ENCODE data around the gene COPZ1. TPM values are rescaled to one million over a fixed set of nuclear protein-coding genes. Genes with fewer than 3 reads are reported as not detected.
A peak's percentile ranks its signal among the peaks of the same experiment; 100 is the strongest.

The COPZ1 gene
- polyA plus RNA-seq, 3 donors, result 78.9 to 190 (median 176) TPM

DNA sequence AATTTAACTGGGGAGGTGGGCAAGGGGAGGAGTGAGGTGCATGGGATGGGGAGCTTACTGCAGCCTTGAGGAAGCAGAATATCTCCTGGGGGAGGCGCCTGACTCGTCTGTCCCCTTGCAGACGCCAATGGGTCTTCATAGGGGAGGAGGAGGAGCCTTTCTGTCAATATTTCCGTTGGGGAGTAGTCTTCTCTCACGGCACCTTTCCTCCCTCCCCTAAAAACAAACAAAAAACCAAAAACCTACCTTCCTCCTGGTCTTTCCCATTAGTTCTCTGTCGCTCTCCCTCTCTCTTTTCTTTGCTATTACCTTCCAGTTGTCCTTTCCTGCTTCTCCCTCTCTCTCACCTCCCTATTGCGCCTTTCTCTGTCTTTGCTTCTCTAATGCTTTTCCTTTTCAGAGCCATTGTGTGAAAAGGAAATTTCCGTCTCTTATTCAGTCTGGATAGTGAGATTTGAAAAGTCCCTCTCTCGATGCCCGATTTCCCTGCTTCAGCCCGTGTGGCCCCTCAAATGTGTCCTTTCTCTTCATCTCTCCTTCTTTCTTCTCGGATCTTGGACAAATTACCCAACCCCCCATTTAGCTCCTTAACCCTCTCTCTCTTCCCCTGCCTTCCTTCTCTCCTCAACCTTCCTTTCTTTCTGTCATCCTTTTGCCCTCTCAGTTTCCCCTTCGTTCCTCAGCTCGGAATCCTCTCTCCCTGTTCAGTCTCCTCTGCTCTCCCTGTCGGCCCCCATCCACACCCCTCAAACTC lies 33.4 kb downstream of the COPZ1 start:
- peaks cover 27% of the 10 kb centered on the region for H3K4me1 Mint-ChIP-seq
- intact Hi-C loops (cut with micrococcal nuclease), result no loop called here
- no peak overlapping the region for H3K4me3 Mint-ChIP-seq
- Histone ChIP-seq H3K4me3 (replicated peaks in 1 of 3; ENCODE audit: low read depth in 2 of 3, low read length in 3 of 3) (peak overlapping the region; percentile 70 to 90 (median 86)), H3K36me3 (replicated peaks in 1 of 2; ENCODE audit: control insufficient read depth in 1 of 2, insufficient read depth in 2 of 2, low read length in 2 of 2) (peaks cover 0 to 6% of the 10 kb centered on the region in 2 donors), H4K20me1 (ENCODE audit: insufficient read depth, low read length) (no peaks in the 10 kb centered on the region), H3K79me2 (ENCODE audit: insufficient read depth, low read length) (peaks cover 18% of the 10 kb centered on the region), H3K4me2 (replicated peaks; ENCODE audit: extremely low read depth, low read length, poor library complexity, severe bottlenecking) (peak overlapping the region; percentile 94), H2AFZ (ENCODE audit: insufficient read depth, low read depth, low read length, poor library complexity, severe bottlenecking) (peak overlapping the region; percentile 77), H3K27me3 (ENCODE audit: control insufficient read depth in 2 of 2, insufficient read depth in 2 of 2, low read length in 2 of 2) (no peaks in the 10 kb centered on the region), H3K9ac (ENCODE audit: insufficient read depth, low read length, poor library complexity, severe bottlenecking) (peak overlapping the region; percentile 97), H3K4me1 (ENCODE audit: control insufficient read depth in 1 of 2, insufficient read depth in 2 of 2, low read length in 2 of 2) (peaks cover 42 to 52% of the 10 kb centered on the region in 2 donors), H3K9me3 (replicated peaks in 1 of 2; ENCODE audit: control insufficient read depth in 1 of 2, insufficient read depth in 1 of 2, low read length in 2 of 2) (no peaks in the 10 kb centered on the region), H3K27ac (ENCODE audit: low read depth in 1 of 2, low read length in 2 of 2) (peak overlapping the region; percentile 89 to 99)
- H3K36me3 Mint-ChIP-seq, result peaks cover 15% of the 10 kb centered on the region in 2 donors
- H3K9me3 Mint-ChIP-seq, result no peaks in the 10 kb centered on the region
- TF ChIP-seq, protein P1, sequence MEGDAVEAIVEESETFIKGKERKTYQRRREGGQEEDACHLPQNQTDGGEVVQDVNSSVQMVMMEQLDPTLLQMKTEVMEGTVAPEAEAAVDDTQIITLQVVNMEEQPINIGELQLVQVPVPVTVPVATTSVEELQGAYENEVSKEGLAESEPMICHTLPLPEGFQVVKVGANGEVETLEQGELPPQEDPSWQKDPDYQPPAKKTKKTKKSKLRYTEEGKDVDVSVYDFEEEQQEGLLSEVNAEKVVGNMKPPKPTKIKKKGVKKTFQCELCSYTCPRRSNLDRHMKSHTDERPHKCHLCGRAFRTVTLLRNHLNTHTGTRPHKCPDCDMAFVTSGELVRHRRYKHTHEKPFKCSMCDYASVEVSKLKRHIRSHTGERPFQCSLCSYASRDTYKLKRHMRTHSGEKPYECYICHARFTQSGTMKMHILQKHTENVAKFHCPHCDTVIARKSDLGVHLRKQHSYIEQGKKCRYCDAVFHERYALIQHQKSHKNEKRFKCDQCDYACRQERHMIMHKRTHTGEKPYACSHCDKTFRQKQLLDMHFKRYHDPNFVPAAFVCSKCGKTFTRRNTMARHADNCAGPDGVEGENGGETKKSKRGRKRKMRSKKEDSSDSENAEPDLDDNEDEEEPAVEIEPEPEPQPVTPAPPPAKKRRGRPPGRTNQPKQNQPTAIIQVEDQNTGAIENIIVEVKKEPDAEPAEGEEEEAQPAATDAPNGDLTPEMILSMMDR (IDR thresholded peaks at IDR 0.05), result no peak
- 0% methylated on average over 5 of the region's 15 CpGs for WGBS (ENCODE audit: insufficient coverage)
- DNase-seq, result peak in 1 of 3 donors; percentile 37
- H3K27ac Mint-ChIP-seq, result no peak overlapping the region
- peaks cover 0 to 1% (median under 1%) of the 10 kb centered on the region in 3 donors for H3K27me3 Mint-ChIP-seq (ENCODE audit: low read depth in 3 of 3)

DNA sequence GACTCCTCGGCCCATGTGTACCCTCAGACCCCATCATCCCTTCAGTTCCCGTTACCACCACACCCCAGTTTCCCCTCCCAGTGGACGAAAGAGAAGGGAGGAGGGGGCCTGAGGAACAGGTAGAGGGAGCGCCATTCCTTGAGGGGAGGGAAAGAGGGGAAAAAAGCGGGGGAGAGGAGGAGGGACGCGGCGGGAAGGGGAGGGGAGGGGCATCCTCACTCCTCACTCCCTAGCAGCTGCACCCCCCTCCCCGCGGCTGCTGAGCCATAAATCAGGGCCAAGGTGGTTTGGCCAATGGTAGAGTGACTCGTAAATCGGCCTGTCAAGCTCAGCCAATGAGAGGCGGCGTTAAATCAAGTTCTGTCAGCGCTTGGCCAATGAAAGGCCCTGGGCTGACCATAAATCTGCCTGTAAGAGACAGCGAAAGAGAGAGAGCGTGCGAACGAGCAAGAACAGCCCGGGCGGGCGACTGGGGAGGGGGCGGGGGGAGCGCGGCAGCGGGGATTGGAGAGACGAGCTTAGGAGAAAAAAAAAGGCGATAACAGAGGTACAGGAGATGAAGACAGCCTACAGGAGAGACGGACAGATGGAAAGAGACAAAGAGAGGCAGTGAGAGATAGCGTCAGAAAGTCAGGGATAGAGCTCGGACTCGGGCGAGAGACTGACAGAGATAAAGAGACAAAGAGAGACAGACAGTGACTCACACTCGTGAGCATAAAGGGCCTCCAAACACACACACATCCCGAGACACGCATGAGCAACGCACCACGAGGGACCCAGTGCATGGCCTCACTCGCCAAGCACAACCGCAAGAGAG lies 34.2 kb downstream of the COPZ1 start:
- H3K79me2 ChIP-seq (ENCODE audit: insufficient read depth, low read length), result peaks cover 21% of the 10 kb centered on the region
- H3K9ac ChIP-seq (ENCODE audit: insufficient read depth, low read length, poor library complexity, severe bottlenecking), result peak overlapping the region; percentile 97
- peaks cover 9 to 15% of the 10 kb centered on the region in 2 donors for H3K36me3 Mint-ChIP-seq
- peak overlapping the region; percentile 70 to 90 (median 86) for H3K4me3 ChIP-seq (replicated peaks in 1 of 3; ENCODE audit: low read depth in 2 of 3, low read length in 3 of 3)
- 0% methylated on average over 24 of the region's 40 CpGs for WGBS (ENCODE audit: insufficient coverage)
- TF ChIP-seq, protein P1 (IDR thresholded peaks at IDR 0.05), result no peak
- H3K9me3 ChIP-seq (replicated peaks in 1 of 2; ENCODE audit: control insufficient read depth in 1 of 2, insufficient read depth in 1 of 2, low read length in 2 of 2), result no peaks in the 10 kb centered on the region
- peaks cover 33% of the 10 kb centered on the region for H3K4me1 Mint-ChIP-seq
- no peak overlapping the region for H3K4me3 Mint-ChIP-seq
- no peaks in the 10 kb centered on the region for H4K20me1 ChIP-seq (ENCODE audit: insufficient read depth, low read length)
- H3K9me3 Mint-ChIP-seq, result no peaks in the 10 kb centered on the region
- peak overlapping the region; percentile 77 for H2AFZ ChIP-seq (ENCODE audit: insufficient read depth, low read depth, low read length, poor library complexity, severe bottlenecking)
- H3K27ac ChIP-seq (ENCODE audit: low read depth in 1 of 2, low read length in 2 of 2), result peak overlapping the region; percentile 89 to 99
- intact Hi-C loops (cut with micrococcal nuclease), result no loop called here
- H3K27me3 Mint-ChIP-seq (ENCODE audit: low read depth in 3 of 3), result peaks cover 0 to 1% (median under 1%) of the 10 kb centered on the region in 3 donors
- H3K4me1 ChIP-seq (ENCODE audit: control insufficient read depth in 1 of 2, insufficient read depth in 2 of 2, low read length in 2 of 2), result peaks cover 50 to 59% of the 10 kb centered on the region in 2 donors
- H3K27me3 ChIP-seq (ENCODE audit: control insufficient read depth in 2 of 2, insufficient read depth in 2 of 2, low read length in 2 of 2), result no peaks in the 10 kb centered on the region
- DNase-seq, result peak; percentile 98 to 99 (median 99)
- H3K27ac Mint-ChIP-seq, result no peak overlapping the region
- H3K4me2 ChIP-seq (replicated peaks; ENCODE audit: extremely low read depth, low read length, poor library complexity, severe bottlenecking), result peak overlapping the region; percentile 94
- H3K36me3 ChIP-seq (replicated peaks in 1 of 2; ENCODE audit: control insufficient read depth in 1 of 2, insufficient read depth in 2 of 2, low read length in 2 of 2), result no peaks in the 10 kb centered on the region
